Tibial nerve (tissue), 4 donors: ENCODE data around the gene WBP11.
A peak's percentile ranks its signal among the peaks of the same experiment; 100 is the strongest.

Source experiments
- CTCF ChIP-seq, 5 experiments: fragments of 200-600 bp in 3 of 5; fragments of 450-650 bp in 2 of 5; sonication (generic) in 3 of 5; IDR thresholded peaks; one replicate each; pipeline ENCODE4 v1.5.1; 2016 to 2019; ENCODE audit warnings: antibody characterized with exemption in 5 of 5, mild to moderate bottlenecking in 3 of 5, moderate library complexity in 2 of 5
- EP300 ChIP-seq, 2 donors: sonication (generic); formaldehyde crosslinking; IDR thresholded peaks; one replicate each; pipeline ENCODE4 v1.6.1; 2017; ENCODE audit warnings: antibody characterized with exemption in 2 of 2, mild to moderate bottlenecking in 1 of 2
- POLR2A ChIP-seq, 2 donors: fragments of 450-650 bp; IDR thresholded peaks; one replicate each; pipeline ENCODE4 v1.6.1; 2017; ENCODE audit warnings: antibody characterized with exemption in 2 of 2, mild to moderate bottlenecking in 2 of 2, moderate library complexity in 2 of 2

- TF ChIP-seq POLR2A (IDR thresholded peaks at IDR 0.05) (no peak), CTCF (IDR thresholded peaks at IDR 0.05) (peak in 2 of 5 experiments; percentile 8 to 21), EP300 (IDR thresholded peaks at IDR 0.05) (no peak)
Measured at GRCh38 chr12:14756334-14757143, 46.7 kb downstream of the WBP11 start.
